ENCODE data around the gene EML6.
A peak's percentile ranks its signal among the peaks of the same experiment; 100 is the strongest.

EML6 gene

DNA sequence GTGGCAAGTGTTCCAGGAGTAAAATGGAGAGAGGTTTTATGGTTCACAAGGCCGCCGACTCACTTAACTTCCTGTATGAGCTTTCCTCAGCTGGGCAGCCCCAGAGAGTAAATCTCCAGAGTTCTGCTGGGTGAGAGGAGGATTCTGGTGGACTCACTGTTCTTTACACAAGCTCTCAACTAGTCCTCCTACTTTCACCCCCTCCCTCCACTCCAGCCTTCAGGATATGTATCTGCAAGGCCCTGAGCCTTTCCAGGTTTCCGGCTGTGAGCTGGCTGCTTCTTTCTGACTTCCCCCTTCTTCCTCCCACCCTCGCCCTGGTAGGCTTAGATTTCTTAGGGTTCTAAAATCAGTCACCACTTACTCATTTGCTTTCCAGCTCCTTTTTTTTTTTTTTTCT lies 34.0 kb downstream of the EML6 start:
- DNase-seq (ENCODE audit: low spot score): peak; percentile 17

DNA sequence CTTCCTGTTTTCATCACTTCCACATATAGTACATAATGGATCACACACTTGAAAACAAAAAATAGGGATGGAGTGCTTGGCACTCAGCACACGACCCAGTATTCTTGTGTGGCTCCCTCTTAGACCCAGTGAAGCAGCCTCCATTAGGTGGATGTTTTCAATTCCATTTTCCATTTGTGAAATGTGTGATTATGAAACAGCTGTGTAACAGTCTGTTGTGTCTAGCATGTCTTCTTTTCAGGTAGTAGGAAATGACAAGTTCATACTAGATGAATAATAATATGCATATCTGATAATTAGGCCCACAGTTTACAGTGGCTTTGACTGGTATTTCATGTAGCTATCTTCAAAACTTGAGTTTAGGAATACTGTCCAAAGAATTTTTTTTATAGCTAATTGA lies 35.5 kb downstream of the EML6 start:
- no peak for DNase-seq (ENCODE audit: low spot score)

DNA sequence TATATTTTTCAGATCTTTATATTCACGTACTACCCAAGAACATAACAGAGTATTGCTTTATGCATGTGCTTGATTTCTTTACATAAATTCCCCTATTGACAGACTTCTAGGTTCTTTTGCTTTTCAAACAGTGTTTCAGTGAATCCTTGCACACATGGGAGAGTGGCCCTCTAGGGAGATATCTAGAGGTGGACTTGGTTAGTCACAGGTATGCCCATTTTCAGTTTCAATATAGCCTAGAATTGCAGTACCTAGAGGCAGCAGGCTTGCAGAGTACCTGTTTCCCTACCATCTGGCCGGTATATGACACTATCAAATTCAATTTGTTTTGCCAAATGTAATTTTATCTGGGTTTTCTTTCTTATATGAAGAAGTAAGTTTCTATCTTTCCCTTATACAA lies 36.8 kb downstream of the EML6 start:
- no peak for DNase-seq (ENCODE audit: low spot score)

DNA sequence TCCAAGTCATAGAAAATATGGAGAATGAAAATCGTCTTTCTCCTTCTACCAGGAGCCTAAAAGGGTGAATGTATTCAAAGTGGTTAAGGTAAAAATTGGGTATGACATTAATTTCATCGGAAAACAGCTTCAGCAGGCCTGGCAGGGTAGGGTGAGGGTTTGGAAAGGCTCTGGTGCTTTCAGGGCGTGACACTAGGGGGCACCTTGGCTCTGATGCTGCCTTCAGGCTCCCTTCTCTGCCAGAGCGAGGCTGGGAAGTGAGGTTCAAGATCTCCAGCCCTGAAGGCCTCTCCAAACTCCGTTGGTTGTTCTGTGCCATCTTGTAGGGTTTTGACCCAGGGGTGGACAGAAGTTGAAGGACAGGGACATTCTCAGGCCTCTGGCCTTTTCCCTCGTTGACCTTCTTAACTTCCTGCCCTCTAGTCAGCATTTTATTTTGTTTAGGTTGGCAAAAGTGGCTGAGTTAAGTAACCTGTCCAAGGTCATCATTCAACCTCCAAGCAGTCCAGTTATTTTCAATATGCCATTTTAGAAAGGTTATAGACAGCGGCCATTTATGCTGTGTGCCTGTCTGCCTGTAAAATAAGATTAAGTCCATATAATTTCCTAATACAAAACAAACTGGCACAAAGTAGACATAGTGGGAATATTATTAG lies 40.3 kb downstream of the EML6 start:
- DNase-seq (ENCODE audit: low spot score): no peak

DNA sequence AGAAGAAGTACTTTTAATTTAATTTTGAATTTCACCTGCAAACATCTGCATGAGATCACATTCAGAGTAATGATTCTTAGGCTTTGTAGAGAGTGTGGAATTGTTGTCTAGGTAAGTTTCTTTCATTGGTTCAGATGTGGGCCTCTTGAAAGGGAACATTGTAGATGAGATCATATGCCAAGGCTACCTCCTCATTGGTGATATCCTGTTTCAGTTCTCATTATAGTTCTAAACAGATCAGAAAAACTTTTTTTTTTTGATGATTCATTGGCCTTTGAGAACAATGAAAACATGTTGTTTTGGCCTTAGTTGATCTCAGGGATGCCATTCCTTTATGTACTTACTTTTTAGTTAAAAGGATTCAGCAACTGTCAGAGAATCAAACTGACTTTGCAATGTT lies 44.5 kb downstream of the EML6 start:
- DNase-seq (ENCODE audit: low spot score): no peak

DNA sequence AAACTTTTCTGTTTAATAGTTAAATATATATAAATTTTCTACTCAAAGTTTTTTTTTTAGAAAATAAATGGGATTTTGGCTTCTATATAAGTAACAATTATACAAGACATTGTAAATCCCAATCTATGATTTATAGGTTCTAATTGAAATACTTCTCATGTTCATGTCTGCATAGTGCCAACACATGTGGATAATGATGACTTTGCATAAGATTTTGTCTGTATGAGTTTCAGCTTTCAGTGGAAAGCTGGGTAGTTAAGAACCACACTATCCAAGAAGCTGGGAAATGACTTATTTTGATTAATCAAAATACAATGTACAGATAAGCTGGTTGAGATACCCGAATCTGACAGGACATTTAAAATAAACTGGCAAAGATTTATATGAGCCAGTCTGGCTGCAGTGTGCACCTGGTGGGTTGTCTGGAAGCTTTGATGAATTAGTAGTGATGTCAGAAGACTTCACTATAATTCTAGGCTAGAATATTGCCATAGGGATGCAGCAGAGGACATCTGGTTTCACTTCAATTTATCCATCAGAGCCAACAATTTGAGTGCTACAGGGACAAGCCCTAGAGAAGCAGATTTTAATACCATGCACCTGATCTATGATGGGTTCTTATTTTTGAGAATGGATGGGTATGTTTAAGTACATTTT lies 45.4 kb downstream of the EML6 start:
- DNase-seq (ENCODE audit: low spot score): no peak

DNA sequence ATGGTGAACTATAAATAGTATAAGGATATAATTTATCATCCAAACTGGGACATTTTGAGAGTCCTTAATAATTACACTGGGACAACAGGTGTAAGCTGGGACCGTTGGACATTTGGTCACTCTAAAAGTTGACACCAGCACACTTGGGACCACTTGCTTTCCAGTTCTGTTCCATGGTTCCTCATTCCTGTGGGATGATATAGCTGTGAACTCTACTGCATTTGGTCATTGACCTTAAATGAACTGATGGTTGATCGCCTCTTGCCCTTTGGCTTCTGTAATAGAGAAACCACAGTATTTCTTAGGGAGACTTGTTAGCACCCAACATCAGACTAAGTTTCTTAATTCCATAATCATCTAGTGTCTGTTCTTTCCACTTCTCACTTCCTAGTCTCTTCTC lies 46.7 kb downstream of the EML6 start:
- no peak for DNase-seq (ENCODE audit: low spot score)

DNA sequence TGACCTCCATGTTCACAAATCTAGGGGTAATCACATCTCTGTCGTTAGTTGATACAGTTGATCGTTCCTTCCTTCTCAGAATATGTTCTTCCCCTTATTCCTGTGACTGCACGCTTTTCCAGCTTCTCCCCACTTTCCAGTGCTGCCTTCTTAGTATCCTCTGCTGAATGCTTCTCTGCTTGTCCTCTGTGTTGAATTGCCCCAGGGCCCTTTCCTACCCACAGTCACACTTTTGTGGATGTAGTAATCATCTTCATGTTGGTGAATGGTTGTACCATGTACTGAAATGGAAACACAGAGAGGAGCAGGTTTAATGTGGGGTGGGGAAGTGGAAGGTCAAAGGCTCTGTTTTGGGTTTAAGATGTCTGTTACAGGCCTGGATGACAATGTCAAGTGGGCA lies 47.2 kb downstream of the EML6 start:
- no peak for DNase-seq (ENCODE audit: low spot score)

DNA sequence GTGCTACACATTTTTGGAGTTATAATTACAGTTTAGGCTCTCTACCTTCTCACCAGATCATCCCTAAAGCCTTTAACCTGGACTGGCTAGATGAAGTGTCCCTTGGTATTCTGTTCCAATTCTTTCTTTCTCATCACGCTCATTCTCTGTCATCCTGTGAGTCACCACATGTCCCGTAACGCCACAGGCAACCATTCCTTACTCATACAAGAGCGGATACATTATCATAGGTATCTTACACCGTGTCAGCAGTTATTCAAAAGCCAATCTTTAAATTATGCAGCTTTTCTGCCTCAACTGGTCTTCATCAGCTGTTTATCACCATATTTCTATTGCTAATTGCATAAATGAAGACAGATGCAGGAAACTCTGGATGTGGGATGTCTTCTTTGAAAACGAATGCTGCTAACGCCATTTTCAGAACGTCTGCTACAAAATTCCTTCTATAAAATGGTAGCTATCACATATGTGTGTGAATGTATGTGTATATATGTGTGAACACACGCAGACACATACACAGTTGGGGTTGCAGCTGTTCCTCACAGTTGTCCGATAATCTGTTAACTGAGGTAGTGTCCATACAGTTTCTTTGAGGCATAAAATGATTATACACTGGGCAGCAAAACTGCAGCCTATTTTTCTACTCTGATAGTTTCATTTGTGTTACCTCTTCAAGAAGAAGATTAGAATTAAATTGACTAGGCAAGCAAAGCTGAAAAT lies 47.9 kb downstream of the EML6 start:
- no peak for DNase-seq (ENCODE audit: low spot score)

DNA sequence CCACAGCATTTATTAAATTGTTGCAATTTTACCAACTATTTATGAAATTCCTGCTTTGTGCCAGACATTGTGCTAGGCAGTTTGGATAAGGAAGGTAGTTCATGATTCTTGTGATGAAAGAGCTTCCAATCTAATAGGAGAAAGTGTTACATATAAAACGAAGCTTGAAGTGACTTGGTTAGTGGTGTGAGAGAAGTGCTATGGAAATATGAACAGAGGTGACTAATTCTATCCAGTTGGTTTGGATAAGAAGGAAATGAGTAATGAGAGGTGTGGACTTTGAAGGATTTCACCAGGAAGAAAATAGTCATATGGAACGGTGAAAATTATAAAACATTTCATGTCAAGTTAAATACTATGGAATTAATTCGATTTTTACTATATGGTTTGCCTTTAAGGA lies 48.6 kb downstream of the EML6 start:
- no peak for DNase-seq (ENCODE audit: low spot score)

DNA sequence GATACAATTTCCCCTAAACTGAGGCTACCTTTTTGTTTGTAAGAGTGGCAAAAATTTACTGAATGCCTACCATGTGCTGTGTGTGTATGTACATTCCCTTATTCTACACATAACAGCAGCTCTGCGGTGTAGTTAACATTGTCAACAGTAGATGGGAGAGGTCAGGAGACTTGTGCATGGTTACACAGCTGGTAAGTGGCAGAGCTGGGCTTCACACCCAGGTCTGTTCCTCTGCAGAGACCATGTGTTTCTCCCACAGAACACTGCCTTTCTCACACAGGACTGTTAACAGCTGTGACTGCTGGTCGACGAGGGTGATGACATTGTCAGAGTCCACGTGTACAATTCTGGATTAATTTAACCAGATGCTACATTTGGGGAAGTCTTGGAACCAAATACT lies 49.1 kb downstream of the EML6 start:
- no peak for DNase-seq (ENCODE audit: low spot score)

DNA sequence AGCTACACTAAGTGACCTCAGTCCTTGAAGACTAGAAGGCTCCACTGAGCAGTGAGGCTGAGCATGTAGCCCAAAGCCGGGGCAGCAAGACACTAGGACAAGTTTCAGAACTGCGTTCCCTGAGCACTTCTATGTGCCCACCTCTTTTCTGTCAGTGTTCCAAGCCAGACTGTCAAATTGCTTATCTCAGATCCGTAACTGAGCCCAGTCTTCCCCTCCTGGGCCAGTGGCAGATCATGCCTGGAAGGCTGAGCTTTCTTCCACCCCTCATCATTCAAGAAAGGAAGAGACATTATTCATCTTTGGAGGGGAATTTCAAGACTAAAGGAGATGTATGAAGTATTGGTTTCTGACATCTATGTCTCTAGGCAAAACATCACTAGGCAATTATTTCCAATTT lies 49.8 kb downstream of the EML6 start:
- DNase-seq (ENCODE audit: low spot score): no peak

DNA sequence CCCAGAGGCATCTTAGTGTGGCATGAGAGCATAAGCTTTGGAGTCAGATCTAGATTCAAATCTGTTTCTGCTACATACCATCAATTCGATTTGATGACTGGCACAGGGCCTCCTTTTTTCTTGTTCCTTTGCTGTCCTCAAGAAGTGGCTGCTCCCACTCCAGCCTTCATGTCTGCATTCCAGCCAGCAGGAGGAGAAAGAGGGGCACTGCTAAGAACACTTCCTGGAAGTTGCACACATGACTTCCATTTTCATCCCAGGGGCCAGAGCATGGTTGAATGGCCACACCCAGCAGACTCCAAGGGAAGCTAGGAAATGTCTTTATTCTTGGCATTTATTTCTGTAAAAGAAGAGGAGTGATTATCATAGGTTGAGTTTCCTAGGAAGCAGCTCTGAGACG lies 50.4 kb downstream of the EML6 start:
- no peak for DNase-seq (ENCODE audit: low spot score)

DNA sequence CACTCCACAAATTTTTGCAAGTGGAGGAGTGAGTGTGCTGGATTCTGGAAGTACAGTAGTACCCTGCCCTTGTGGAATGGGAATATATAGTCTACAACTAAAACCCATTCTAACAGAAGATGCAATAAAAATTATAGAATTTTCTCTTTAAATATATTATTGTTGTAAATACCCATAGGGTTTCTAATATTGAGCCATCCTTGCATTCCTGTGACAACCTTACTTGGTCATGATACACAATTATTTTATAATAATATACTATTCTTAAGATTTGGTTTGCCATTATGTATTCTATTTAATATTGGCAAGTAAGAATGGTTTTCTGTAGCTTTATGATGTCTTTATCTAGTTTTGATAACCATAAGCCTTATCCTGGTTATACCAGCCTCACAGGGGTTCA lies 52.2 kb downstream of the EML6 start:
- no peak for DNase-seq (ENCODE audit: low spot score)

DNA sequence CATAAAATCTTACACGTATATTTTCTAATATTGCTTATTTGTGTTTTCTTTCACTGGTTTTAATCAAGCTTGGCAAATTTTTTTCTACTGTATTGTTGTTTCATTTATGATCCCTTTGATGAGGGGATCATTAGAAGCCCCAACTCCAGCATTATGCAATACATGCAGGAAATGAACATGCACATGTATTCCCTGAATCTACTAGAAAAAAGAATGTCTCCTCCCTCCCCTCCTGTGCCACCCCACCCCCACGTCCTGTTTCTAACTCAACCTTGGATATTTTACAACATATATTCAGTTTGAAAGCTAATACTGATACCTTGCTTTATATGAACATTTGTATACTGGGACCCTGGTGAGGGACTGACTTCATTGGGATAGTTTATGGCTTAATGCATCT lies 53.0 kb downstream of the EML6 start:
- DNase-seq (ENCODE audit: low spot score): no peak

DNA sequence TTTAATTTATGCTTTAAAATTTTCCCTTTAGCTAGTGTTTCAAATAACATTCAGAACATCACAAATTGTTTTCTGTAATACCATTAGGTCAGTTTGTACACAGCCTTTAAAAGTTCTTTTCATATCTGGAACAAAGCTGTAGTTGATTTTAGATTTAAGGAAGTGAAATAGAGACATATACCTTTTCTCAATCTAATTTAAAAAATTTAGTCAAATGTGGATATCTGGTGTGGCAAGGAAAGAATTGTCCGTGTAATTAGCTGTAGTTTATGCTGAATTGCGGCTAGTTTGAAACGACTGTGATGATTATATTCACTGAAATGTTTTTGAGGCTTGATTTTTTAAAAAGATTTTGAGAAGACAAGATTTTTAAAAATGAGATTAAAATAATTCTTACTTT lies 59.9 kb downstream of the EML6 start:
- no peak for DNase-seq (ENCODE audit: low spot score)

DNA sequence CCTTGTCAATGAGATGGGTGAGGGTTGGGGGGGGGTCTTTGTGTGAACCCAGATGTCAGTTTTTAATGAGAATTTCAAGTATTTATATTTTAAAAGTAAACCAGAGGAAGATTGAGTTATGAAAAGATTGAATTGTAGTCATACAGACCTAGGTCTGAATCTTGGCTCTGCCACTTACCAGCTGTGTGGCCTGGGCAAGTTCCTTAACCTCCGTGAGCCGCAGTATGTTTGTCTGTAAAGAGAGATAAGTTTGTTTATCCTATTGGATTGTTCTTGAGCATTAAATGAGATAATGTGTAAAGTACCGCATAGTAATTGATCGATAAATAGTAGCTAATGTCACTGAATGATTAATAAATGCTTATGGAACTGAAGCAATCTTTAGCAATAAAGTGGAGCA lies 63.8 kb downstream of the EML6 start:
- DNase-seq (ENCODE audit: low spot score): no peak

DNA sequence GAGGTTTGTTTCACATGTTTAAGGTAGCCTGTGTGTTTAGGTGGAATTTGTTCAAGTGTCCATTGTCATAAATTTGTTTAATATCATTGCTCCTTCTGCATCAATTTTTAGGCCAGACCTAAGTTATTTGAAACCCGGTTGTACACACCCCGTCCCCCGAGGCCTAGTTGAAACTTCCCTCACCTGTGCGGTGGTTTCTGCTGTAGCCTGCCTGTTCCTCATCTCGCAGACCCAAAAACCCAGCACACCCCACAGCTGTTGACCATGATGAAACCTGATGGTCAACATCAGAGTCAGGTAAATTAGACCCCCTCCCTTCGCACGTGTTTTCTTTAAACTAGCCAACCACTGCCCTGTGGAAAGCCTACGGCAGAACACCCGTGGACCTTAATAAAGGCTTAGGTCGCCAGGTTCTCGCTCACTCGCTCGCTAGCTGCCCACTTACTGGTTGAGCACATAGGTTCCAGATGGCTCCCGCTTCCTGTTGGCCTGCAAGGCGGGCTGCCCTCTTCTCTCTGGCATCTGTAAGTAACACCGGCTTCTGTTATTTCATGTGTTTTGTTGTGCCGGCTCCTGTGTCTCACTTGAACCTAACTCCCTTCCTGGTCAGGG lies 64.4 kb downstream of the EML6 start:
- no peak for DNase-seq (ENCODE audit: low spot score)

DNA sequence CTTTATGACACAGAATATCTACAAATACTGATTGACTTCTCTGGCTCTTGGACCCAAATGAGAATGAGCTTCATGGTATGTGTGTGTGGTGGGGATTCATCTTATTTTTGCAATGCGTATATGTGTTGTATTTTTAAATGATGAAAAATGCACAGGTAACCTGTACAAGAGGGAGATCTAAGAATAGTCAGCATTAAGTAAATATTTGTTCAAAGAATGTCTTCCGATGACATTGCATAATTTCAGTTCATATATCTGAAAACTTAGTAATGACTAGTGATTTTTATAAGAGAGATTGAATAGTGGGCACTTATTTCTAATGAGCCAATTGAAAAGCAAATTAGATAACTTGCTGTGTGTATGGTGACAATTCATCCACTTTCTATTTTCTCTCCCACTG lies 66.4 kb downstream of the EML6 start:
- no peak for DNase-seq (ENCODE audit: low spot score)

DNA sequence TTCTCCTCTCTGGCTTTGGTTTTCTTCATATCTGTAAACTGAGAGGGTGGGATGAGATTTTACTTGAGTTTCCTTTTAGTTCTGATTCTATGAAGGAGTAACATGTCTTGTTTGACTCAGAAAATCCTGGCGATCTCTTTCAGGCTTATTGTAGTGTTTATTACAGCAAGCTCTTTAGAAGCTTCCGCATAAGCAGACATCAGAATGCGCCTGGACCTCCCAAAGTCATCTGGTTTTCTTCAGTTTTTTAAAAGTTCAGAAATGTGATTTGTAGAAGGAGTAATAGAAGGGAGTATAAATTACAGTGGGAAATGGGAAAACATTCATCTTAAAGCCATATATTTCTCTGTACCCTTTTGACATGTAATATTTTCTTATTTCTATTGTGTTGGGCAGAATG lies 68.4 kb downstream of the EML6 start:
- no peak for DNase-seq (ENCODE audit: low spot score)

DNA sequence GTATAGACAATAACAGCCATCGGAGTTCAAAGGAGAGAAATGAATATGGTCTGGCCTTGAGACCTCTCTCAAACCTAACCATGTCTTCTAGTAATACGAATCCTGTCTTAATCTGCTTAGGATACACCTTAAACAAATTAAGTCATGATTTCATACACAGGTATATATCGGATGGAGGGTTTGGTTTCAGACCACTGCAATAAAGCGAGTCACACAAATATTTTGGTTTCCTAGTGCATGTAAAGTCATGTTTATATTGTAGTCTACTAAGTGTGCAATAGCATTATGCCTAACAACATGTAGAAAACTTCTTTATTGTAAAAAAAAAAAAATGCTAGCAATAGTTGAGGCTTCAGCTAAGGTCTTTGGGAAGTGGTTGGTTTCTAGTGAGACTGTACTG lies 73.8 kb downstream of the EML6 start:
- DNase-seq (ENCODE audit: low spot score): no peak

DNA sequence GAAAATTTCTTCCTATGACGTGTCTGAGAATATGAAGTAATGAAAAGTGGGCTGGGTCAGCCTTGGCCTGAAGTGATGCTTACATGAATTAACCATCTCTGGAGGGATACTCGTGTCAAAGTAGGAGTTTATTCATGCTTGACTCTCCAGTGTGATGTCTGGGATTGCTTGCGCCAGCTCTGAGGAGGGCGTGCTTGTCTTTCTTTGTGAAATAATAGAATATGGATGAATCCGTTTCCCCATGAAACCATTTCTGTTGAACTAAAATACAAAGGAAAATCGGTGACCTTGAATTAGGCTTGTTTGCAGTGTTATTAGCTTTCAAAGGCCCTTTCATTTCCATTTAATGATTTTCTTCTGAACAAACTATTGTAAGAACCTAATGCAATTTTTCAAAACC lies 77.9 kb downstream of the EML6 start:
- no peak for DNase-seq (ENCODE audit: low spot score)

Measured in putamen (tissue), 1 donor.